Mammary epithelial cell (primary cell): Measurements from ENCODE around the gene KCNK4.

Source experiments
- EZH2 ChIP-seq: IDR thresholded peaks from 2 replicates; pipeline ENCODE4 v1.6.1; 2012; ENCODE audit warnings: low read length, inconsistent platforms, borderline replicate concordance
- TF ChIP-seq, protein P1 (sequence below), 2 donors: IDR thresholded peaks in 1 of 2; conservative IDR thresholded peaks in 1 of 2; 2 replicates each; pipeline ENCODE4 v1.5.1; 2011 to 2012; ENCODE audit warnings: inconsistent platforms in 2 of 2, low read length in 2 of 2, mild to moderate bottlenecking in 2 of 2, control low read depth in 1 of 2, low read depth in 1 of 2; ENCODE audit not compliant: insufficient read depth in 1 of 2; ENCODE audit errors: extremely low read depth in 1 of 2

DNA sequence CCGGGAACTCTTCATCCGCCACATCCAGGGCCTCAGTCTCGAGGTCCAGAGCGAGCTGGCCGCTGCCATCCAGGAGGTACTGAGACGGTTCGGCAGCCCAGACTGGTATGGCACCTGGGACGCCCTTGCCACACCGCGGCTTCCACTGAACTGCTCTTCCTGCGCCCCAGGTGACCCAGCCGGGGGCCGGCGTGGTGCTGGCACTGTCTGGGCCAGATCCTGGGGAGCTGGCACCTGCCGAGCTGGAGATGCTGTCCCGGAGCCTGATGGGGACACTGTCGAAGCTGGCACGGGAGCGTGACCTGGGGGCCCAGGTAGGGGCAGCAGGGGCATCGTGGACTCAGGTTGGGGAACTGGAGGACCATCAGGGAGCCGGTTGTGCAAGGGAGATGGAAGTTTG, 50.3 kb downstream of the KCNK4 start:
- TF ChIP-seq, protein P1, sequence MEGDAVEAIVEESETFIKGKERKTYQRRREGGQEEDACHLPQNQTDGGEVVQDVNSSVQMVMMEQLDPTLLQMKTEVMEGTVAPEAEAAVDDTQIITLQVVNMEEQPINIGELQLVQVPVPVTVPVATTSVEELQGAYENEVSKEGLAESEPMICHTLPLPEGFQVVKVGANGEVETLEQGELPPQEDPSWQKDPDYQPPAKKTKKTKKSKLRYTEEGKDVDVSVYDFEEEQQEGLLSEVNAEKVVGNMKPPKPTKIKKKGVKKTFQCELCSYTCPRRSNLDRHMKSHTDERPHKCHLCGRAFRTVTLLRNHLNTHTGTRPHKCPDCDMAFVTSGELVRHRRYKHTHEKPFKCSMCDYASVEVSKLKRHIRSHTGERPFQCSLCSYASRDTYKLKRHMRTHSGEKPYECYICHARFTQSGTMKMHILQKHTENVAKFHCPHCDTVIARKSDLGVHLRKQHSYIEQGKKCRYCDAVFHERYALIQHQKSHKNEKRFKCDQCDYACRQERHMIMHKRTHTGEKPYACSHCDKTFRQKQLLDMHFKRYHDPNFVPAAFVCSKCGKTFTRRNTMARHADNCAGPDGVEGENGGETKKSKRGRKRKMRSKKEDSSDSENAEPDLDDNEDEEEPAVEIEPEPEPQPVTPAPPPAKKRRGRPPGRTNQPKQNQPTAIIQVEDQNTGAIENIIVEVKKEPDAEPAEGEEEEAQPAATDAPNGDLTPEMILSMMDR (conservative IDR thresholded peaks at IDR 0.05 in 1 of 2, IDR thresholded peaks at IDR 0.05 in 1 of 2; ENCODE audit: extremely low read depth in 1 of 2, insufficient read depth in 1 of 2, low read depth in 1 of 2, low read length in 2 of 2), result no peak
- TF ChIP-seq EZH2, result no peak
